A375 (cell line): ENCODE results near the gene MMP20. TPM values are rescaled to one million over a fixed set of nuclear protein-coding genes. Genes with fewer than 3 reads are reported as not detected.

ENCODE experiments used
- total RNA-seq: library from RNA; depleted of rRNA; stranded (reverse); fragments of >200 nt; shearing (Covaris generic); gene quantifications from 2 replicates; pipeline ENCODE4 v1.2.3, GENCODE V29; 2014; rRNA removed

The MMP20 gene, protein sequence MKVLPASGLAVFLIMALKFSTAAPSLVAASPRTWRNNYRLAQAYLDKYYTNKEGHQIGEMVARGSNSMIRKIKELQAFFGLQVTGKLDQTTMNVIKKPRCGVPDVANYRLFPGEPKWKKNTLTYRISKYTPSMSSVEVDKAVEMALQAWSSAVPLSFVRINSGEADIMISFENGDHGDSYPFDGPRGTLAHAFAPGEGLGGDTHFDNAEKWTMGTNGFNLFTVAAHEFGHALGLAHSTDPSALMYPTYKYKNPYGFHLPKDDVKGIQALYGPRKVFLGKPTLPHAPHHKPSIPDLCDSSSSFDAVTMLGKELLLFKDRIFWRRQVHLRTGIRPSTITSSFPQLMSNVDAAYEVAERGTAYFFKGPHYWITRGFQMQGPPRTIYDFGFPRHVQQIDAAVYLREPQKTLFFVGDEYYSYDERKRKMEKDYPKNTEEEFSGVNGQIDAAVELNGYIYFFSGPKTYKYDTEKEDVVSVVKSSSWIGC
- total RNA-seq, result not detected in 2 replicates

DNA sequence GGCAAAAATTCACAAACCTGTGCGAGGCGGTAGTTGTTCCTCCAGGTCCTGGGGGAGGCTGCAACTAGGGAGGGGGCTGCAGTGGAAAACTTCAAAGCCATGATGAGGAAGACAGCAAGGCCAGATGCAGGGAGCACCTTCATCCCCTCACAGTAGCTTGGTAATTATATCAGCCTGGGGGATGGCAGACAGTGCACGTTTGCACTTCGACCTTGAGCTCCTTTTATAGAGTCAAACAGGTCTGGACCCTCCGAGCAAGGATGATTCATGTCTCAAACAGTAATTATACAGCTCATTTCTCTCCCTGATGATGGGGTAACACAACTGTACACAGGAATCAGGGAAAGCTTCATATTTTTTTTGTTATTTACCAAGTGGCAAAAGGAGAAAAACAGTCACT is at the start of gene MMP20:
Gene MMP20, minus strand, starts transcription at position 156 of the 400 bp plus-strand sequence. Its CDS starts 13 bp downstream, at position 143.

DNA sequence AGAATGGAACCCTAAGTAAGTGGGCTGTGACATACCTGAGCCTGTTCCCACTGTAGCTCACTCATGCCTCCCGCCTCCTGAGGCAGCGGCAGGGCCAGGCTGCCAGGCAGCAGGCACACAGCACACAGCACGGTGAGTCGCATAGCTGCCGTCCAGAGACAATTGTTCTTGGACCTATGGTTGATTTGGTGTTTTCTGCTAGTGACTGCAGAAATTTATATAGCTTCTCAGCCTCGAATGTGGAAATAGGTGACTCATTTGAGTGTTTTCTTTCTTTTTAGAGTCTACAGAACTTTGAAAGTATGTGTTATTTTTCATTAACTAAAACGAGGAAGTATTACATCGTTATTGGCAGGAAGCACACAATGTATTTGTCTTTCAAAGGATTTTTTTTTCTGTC is 94.6 kb downstream of the MMP20 start, which contains the start of gene MMP7:
Gene MMP7, minus strand, starts transcription at position 190 of the 400 bp plus-strand sequence. Its CDS starts 47 bp downstream, at position 143.

Other genes with a start within 250 kb of the MMP20 start
- 69.4 and 71.6 TPM in 2 replicates for gene TMEM123, start 172.6 kb downstream of the MMP20 start, total RNA-seq
- not detected in 2 replicates for gene MMP7, start 94.6 kb downstream of the MMP20 start, total RNA-seq
- gene MMP27, start 80.4 kb upstream of the MMP20 start, total RNA-seq, result not detected in 2 replicates
- gene MMP8, start 99.6 kb upstream of the MMP20 start, total RNA-seq, result 0.72 and 1.2 TPM in 2 replicates
- 0.19 and 0.72 TPM in 2 replicates for gene MMP10, start 155.3 kb upstream of the MMP20 start, total RNA-seq
- gene MMP1, start 172.8 kb upstream of the MMP20 start, total RNA-seq, result 5.6 and 6.2 TPM in 2 replicates
- 0.40 TPM in 1 of 2 replicates, not detected in the other for gene MMP3, start 218.3 kb upstream of the MMP20 start, total RNA-seq
- 0.11 TPM in 1 of 2 replicates, not detected in the other for gene MMP12, start 249.7 kb upstream of the MMP20 start, total RNA-seq